HG02763 (cell line): ENCODE data around the gene EPG5.
"Not testable (repeated sequence)": the region's sequence is repeated elsewhere in the genome, so short reads cannot be mapped to it uniquely, and the experiment has no call there.

ENCODE experiments used
- ATAC-seq: cut with Tn5 transposase; IDR thresholded peaks from one replicate; pipeline ENCODE4 v1.9.1; 2021; ENCODE audit warnings: mild to moderate bottlenecking, moderate library complexity; ENCODE audit not compliant: unreplicated experiment

The EPG5 gene

GRCh38 chr18:45839414-45840395 is 127.4 kb downstream of the EPG5 start:
- ATAC-seq: no peak

GRCh38 chr18:45838302-45839070 is 128.6 kb downstream of the EPG5 start:
- ATAC-seq: no peak

- no peak for ATAC-seq
Observed at GRCh38 chr18:45837283-45838070, 129.7 kb downstream of the EPG5 start.

- ATAC-seq: no peak
Observed at GRCh38 chr18:45836242-45837205, 130.6 kb downstream of the EPG5 start.

GRCh38 chr18:45835057-45835636 is 132.0 kb downstream of the EPG5 start:
- ATAC-seq: no peak

DNA sequence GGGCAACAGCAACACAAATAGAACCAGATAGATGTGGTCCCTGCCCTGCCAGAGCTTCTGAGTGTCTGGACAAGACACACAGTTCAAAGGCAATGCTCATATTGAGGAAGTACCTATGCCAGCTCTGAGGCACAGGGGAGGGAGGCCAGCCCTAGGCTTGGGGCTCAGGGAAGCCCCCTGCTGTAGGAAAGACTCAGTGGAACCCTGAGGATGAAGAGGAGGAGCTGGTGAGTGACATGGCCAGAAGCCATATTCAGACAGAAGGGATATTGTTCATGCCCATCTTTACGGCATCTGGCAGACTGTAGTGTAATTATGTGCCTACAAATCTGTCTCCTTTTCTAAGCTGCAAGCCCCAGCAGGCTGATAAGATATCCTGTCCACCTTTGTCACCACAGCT is 132.8 kb downstream of the EPG5 start:
- ATAC-seq: no peak

DNA sequence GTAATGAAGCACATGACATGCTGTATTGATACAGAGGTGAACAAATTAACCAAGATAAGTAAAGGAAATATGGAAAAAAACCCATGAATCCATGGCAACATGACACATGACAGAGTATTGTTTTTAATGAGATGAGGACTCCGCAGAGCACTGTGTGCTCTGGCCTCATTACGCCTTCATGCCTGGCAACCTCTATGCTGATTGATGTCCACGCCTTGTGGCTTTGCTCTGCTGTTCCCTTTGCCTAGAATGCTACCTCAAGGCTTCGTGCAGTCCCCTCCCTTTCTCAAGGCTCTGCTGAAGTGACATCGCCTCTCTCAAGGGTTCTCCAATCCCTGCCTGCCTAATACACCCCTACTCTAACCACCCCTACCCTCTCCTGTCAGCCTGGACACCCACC is 133.3 kb downstream of the EPG5 start:
- ATAC-seq: no peak

DNA sequence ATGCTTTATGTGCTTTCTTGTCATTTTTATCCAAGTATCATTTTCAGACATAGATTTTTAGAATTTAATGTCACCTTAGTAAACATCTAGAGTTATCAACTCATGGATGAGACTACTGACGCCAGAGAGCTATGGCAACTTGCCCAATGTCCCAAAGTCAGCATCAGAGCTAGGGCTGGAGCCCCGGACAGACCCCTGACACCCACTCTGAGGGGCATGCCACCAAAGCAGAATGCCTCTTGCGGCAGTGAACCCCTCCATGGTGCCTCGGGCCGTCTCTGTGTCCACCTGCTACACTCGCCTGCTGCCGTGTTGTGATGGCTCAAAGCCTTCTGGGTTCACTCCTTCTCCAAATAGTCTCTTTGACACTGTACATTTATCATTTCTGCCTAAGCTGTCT is 136.2 kb downstream of the EPG5 start:
- ATAC-seq: no peak

GRCh38 chr18:45829855-45830254 is 137.3 kb downstream of the EPG5 start:
- no peak for ATAC-seq

GRCh38 chr18:45828917-45829811 is 138.0 kb downstream of the EPG5 start:
- ATAC-seq: no peak

DNA sequence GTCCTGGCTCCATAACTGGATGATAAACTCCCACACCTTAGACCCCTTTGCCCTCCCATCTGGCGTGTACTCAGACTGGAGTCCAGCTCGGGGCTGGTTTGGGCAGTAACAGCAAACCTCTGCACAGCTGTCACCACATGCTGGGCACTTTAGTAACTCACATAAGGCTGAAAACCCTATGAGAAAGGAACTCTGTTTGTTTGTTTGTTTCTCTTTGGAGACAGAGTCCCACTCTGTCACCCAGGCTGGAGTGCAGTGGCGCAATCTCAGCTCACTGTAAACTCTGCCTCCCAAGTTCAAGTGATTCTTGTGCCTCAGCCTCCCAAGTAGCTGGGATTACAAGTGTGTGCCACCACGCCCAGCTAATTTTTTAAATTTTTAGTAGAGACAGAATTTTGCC is 140.4 kb downstream of the EPG5 start:
- ATAC-seq: not testable (repeated sequence)

DNA sequence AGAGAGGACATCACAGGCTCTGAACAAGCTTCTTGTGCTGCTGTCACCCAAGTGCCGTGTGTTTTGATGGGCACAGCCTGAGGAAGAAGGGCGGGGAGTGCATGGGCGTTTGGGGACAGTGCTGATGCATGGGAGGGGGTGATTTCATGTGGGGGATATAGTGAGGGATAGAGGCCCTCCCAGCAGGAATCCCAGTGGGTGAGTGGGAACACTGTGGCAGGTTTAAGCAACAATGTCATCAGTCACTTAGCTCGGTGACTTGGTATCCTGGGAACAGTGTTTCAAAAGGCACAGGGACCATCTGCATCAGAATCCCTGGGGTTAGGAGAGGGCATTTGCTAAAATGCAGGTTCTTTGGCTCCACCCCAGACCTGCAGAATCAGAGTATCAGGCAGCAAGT is 141.0 kb downstream of the EPG5 start:
- ATAC-seq: no peak

- ATAC-seq: no peak
Observed at GRCh38 chr18:45825258-45826044, 141.7 kb downstream of the EPG5 start, which contains the start of gene SIGLEC15. TSS of gene SIGLEC15 (plus strand) at chr18:45825675. CDS start at chr18:45825729, 54 bp downstream.

- no peak for ATAC-seq
Observed at GRCh38 chr18:45821711-45822110, 145.4 kb downstream of the EPG5 start.

GRCh38 chr18:45821026-45821425 is 146.1 kb downstream of the EPG5 start:
- ATAC-seq: no peak

GRCh38 chr18:45820106-45820745 is 146.9 kb downstream of the EPG5 start:
- no peak for ATAC-seq

DNA sequence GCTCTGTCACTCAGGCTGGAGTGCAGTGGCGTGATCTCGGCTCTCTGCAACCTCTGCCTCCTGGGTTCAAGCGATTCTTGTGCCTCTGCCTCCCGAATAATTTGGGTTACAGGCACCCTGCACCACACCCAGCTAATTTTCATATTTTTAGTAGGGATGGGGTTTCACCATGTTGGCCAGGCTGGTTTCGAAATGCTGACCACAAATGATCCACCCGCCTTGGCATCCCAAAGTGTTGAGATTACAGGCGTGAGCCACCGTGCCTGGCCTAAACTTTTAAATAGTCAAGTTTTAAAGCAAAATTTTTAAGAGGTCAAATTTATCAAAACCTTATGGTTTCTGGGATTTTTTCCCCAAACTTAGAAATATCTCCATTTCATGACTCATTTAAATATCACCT is 148.4 kb downstream of the EPG5 start:
- ATAC-seq: not testable (repeated sequence)
